ENCODE data around the gene VSIG8. TPM values are rescaled to one million over a fixed set of nuclear protein-coding genes. Genes with fewer than 3 reads are reported as not detected.

VSIG8 gene
- total and polyA plus RNA-seq, 2 donors (not counting 3 experiments of a cell fraction or from before 2014, with no cell fraction given) = not detected

GRCh38 chr1:159864262-159864661 is 1.8 kb upstream of the VSIG8 start:
- Histone ChIP-seq H2AFZ (ENCODE audit: low read depth, low read length) (no peak overlapping the region), H3K4me3 (replicated peaks in 1 of 3; ENCODE audit: insufficient read depth in 1 of 3, low read depth in 1 of 3, low read length in 3 of 3) (no peak overlapping the region), H3K4me2 (ENCODE audit: insufficient read depth, low read length) (no peak overlapping the region), H3K27ac (ENCODE audit: insufficient read depth, low read depth, low read length) (no peak overlapping the region), H3K27me3 (ENCODE audit: control insufficient read depth in 2 of 2, insufficient read depth in 2 of 2, low read length in 2 of 2) (no peaks in the 10 kb centered on the region), H3K9me1 (replicated peaks; ENCODE audit: control insufficient read depth, extremely low read depth, insufficient read depth, low read length) (no peaks in the 10 kb centered on the region), H3K36me3 (ENCODE audit: control insufficient read depth in 2 of 2, extremely low read depth in 1 of 2, insufficient read depth in 2 of 2, low read length in 2 of 2) (no peaks in the 10 kb centered on the region), H3K9me3 (replicated peaks; ENCODE audit: control insufficient read depth, insufficient read depth, low read length) (no peaks in the 10 kb centered on the region), H3K4me1 (ENCODE audit: control insufficient read depth, extremely low read depth, insufficient read depth, low read length) (no peaks in the 10 kb centered on the region), H3K9ac (replicated peaks; ENCODE audit: extremely low read depth, insufficient read depth, low read length) (no peak overlapping the region), H3K79me2 (ENCODE audit: control insufficient read depth, insufficient read depth, low read length) (no peaks in the 10 kb centered on the region), H4K20me1 (replicated peaks; ENCODE audit: control insufficient read depth, extremely low read depth, insufficient read depth, low read length) (no peaks in the 10 kb centered on the region)
- no TSS peak for BruUV-seq (replicated peaks)
- DNase-seq (ENCODE audit: low read depth, low spot score) (no peak), FAIRE-seq (no peak)
- dilution Hi-C loops (cut with MboI; ENCODE audit: extremely low pct_ligation_motif_present, low sequenced_read_pairs) (no loop called here), intact Hi-C loops (cut with micrococcal nuclease) (no loop called here)
- TF ChIP-seq JUN (IDR thresholded peaks at IDR 0.05; ENCODE audit: borderline replicate concordance, insufficient read depth, insufficient read length, low read depth) (no peak), MYC (IDR thresholded peaks at IDR 0.05; ENCODE audit: low read depth, low read length) (no peak), POLR2AphosphoS5 (IDR thresholded peaks at IDR 0.05; ENCODE audit: insufficient read depth, low read depth, low read length) (no peak), FOS (IDR thresholded peaks at IDR 0.05; ENCODE audit: borderline replicate concordance, insufficient read depth, low read length) (no peak)
- ChIA-PET CTCF (interaction anchor here (0.8 to 0.9 kb wide), 3 partner anchors 16 to 65 kb away, joined by 3 to 4 read pairs (median 3); no protein-coding TSS in a partner anchor), POLR2A (no interaction called here)

DNA sequence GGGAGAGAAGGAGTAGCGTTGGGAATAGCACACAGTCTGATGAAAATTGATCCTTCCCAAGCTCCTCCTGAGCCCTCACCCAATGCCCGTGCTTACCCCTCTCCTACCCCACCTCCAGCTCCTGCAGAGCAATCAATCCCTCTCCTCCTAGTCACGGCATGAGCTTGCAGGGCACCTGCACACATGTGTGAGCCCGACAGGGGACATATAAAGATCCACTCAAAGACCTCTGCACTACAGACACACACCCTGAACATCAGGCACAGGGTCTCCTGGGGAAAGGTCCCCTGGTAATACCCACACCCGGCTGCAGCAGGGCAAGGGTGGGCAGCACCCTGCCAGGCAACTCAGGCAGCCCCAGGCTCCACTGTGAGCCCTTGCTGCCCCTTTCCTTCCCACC is 426 bp downstream of the VSIG8 start:
- Histone ChIP-seq H3K9ac (replicated peaks; ENCODE audit: extremely low read depth, insufficient read depth, low read length) (no peak overlapping the region), H3K27me3 (ENCODE audit: control insufficient read depth in 2 of 2, insufficient read depth in 2 of 2, low read length in 2 of 2) (no peaks in the 10 kb centered on the region), H3K4me2 (ENCODE audit: insufficient read depth, low read length) (no peak overlapping the region), H2AFZ (ENCODE audit: low read depth, low read length) (no peak overlapping the region), H3K4me3 (replicated peaks in 1 of 3; ENCODE audit: insufficient read depth in 1 of 3, low read depth in 1 of 3, low read length in 3 of 3) (no peak overlapping the region), H3K27ac (ENCODE audit: insufficient read depth, low read depth, low read length) (no peak overlapping the region), H3K36me3 (ENCODE audit: control insufficient read depth in 2 of 2, extremely low read depth in 1 of 2, insufficient read depth in 2 of 2, low read length in 2 of 2) (no peaks in the 10 kb centered on the region), H3K79me2 (ENCODE audit: control insufficient read depth, insufficient read depth, low read length) (no peaks in the 10 kb centered on the region), H3K4me1 (ENCODE audit: control insufficient read depth, extremely low read depth, insufficient read depth, low read length) (no peaks in the 10 kb centered on the region), H4K20me1 (replicated peaks; ENCODE audit: control insufficient read depth, extremely low read depth, insufficient read depth, low read length) (no peaks in the 10 kb centered on the region), H3K9me3 (replicated peaks; ENCODE audit: control insufficient read depth, insufficient read depth, low read length) (no peaks in the 10 kb centered on the region), H3K9me1 (replicated peaks; ENCODE audit: control insufficient read depth, extremely low read depth, insufficient read depth, low read length) (no peaks in the 10 kb centered on the region)
- TF ChIP-seq POLR2AphosphoS5 (IDR thresholded peaks at IDR 0.05; ENCODE audit: insufficient read depth, low read depth, low read length) (no peak), FOS (IDR thresholded peaks at IDR 0.05; ENCODE audit: borderline replicate concordance, insufficient read depth, low read length) (no peak), MYC (IDR thresholded peaks at IDR 0.05; ENCODE audit: low read depth, low read length) (no peak), GATA2 (IDR thresholded peaks at IDR 0.05; ENCODE audit: insufficient read depth, insufficient read length, low read depth, low read length) (no peak), JUN (IDR thresholded peaks at IDR 0.05; ENCODE audit: borderline replicate concordance, insufficient read depth, insufficient read length, low read depth) (no peak), EZH2 (IDR thresholded peaks at IDR 0.05; ENCODE audit: borderline replicate concordance, low read depth, low read length, severe bottlenecking) (no peak), POLR2A (IDR thresholded peaks at IDR 0.05; ENCODE audit: low read depth, low read length) (no peak), MAX (IDR thresholded peaks at IDR 0.05; ENCODE audit: insufficient read depth, insufficient read length) (no peak)
- TF ChIP-seq, protein P1, sequence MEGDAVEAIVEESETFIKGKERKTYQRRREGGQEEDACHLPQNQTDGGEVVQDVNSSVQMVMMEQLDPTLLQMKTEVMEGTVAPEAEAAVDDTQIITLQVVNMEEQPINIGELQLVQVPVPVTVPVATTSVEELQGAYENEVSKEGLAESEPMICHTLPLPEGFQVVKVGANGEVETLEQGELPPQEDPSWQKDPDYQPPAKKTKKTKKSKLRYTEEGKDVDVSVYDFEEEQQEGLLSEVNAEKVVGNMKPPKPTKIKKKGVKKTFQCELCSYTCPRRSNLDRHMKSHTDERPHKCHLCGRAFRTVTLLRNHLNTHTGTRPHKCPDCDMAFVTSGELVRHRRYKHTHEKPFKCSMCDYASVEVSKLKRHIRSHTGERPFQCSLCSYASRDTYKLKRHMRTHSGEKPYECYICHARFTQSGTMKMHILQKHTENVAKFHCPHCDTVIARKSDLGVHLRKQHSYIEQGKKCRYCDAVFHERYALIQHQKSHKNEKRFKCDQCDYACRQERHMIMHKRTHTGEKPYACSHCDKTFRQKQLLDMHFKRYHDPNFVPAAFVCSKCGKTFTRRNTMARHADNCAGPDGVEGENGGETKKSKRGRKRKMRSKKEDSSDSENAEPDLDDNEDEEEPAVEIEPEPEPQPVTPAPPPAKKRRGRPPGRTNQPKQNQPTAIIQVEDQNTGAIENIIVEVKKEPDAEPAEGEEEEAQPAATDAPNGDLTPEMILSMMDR (IDR thresholded peaks at IDR 0.05; ENCODE audit: extremely low read depth in 1 of 2, insufficient read depth in 1 of 2, low read depth in 1 of 2, low read length in 2 of 2) = no peak
- POLR2A ChIA-PET = no interaction called here
- intact Hi-C loops (cut with micrococcal nuclease) = no loop called here
- FAIRE-seq (no peak), DNase-seq (ENCODE audit: low read depth, low spot score) (no peak)
- CTCF ChIA-PET = interaction anchor here (0.7 kb wide), 1 partner anchor 18 kb away, joined by 3 read pairs; no protein-coding TSS in a partner anchor
- dilution Hi-C loops (cut with MboI; ENCODE audit: extremely low pct_ligation_motif_present, low sequenced_read_pairs) = no loop called here
- BruUV-seq (replicated peaks) = no TSS peak
